ENCODE measurements around the gene RSBN1.
"Not testable (repeated sequence)": the region's sequence is repeated elsewhere in the genome, so short reads cannot be mapped to it uniquely, and the experiment has no call there.

Gene RSBN1

GRCh38 chr1:113856401-113856790 is 44.1 kb upstream of the RSBN1 start:
- no peak for TF ChIP-seq CTCF (IDR thresholded peaks at IDR 0.05; ENCODE audit: low read depth, low read length)
- no peak for DNase-seq (ENCODE audit: extremely low read depth, low read depth)

GRCh38 chr1:113855630-113856400 is 43.5 kb upstream of the RSBN1 start:
- no peak for TF ChIP-seq CTCF (IDR thresholded peaks at IDR 0.05; ENCODE audit: low read depth, low read length)
- DNase-seq (ENCODE audit: extremely low read depth, low read depth): no peak

- no peak for TF ChIP-seq CTCF (IDR thresholded peaks at IDR 0.05; ENCODE audit: low read depth, low read length)
- no peak for DNase-seq (ENCODE audit: extremely low read depth, low read depth)
Observed at GRCh38 chr1:113854234-113854633, 42.0 kb upstream of the RSBN1 start.

GRCh38 chr1:113852694-113853093 is 40.4 kb upstream of the RSBN1 start:
- not testable (repeated sequence) for DNase-seq (ENCODE audit: extremely low read depth, low read depth)

GRCh38 chr1:113850127-113850796 is 38.0 kb upstream of the RSBN1 start:
- TF ChIP-seq CTCF (IDR thresholded peaks at IDR 0.05; ENCODE audit: low read depth, low read length): no peak

GRCh38 chr1:113849072-113849471 is 36.8 kb upstream of the RSBN1 start:
- no peak for TF ChIP-seq CTCF (IDR thresholded peaks at IDR 0.05; ENCODE audit: low read depth, low read length)
- no peak for DNase-seq (ENCODE audit: extremely low read depth, low read depth)

More at GRCh38 chr1:113850127-113850796, 38.0 kb upstream of the RSBN1 start:
- DNase-seq (ENCODE audit: extremely low read depth, low read depth): no peak

GRCh38 chr1:113846391-113847035 is 34.2 kb upstream of the RSBN1 start:
- TF ChIP-seq CTCF (IDR thresholded peaks at IDR 0.05; ENCODE audit: low read depth, low read length): no peak
- DNase-seq (ENCODE audit: extremely low read depth, low read depth): no peak
